ENCODE measurements around the gene FBRSL1.

Gene FBRSL1

GRCh38 chr12:132545955-132546354, 56.0 kb downstream of the FBRSL1 start:
- DNase-seq: no peak

- DNase-seq: no peak
Measured at GRCh38 chr12:132546647-132547046, 56.7 kb downstream of the FBRSL1 start.

GRCh38 chr12:132547205-132547740, 57.3 kb downstream of the FBRSL1 start:
- no peak for DNase-seq

- no peak for DNase-seq
Measured at GRCh38 chr12:132548430-132549058, 58.6 kb downstream of the FBRSL1 start.

GRCh38 chr12:132549059-132549458, 59.1 kb downstream of the FBRSL1 start:
- no peak for DNase-seq

- no peak for DNase-seq
Measured at GRCh38 chr12:132550014-132550802, 60.3 kb downstream of the FBRSL1 start.

- DNase-seq: no peak
Measured at GRCh38 chr12:132550830-132551640, 61.1 kb downstream of the FBRSL1 start.

- no peak for DNase-seq
Measured at GRCh38 chr12:132551641-132552031, 61.7 kb downstream of the FBRSL1 start.

GRCh38 chr12:132554845-132555630, 65.1 kb downstream of the FBRSL1 start:
- no peak for DNase-seq

GRCh38 chr12:132555686-132556085, 65.7 kb downstream of the FBRSL1 start:
- no peak for DNase-seq

GRCh38 chr12:132556216-132556615, 66.3 kb downstream of the FBRSL1 start:
- DNase-seq: no peak

- DNase-seq: no peak
Measured at GRCh38 chr12:132556801-132557200, 66.8 kb downstream of the FBRSL1 start.

- no peak for DNase-seq
Measured at GRCh38 chr12:132557291-132558015, 67.5 kb downstream of the FBRSL1 start.

GRCh38 chr12:132558042-132558856, 68.3 kb downstream of the FBRSL1 start:
- no peak for DNase-seq

- no peak for DNase-seq
Measured at GRCh38 chr12:132558861-132559623, 69.1 kb downstream of the FBRSL1 start.

GRCh38 chr12:132559652-132560363, 69.9 kb downstream of the FBRSL1 start:
- DNase-seq: peak; percentile 68 to 79

- DNase-seq: peak in 1 of 2 experiments; percentile 42
Measured at GRCh38 chr12:132560364-132560613, 70.3 kb downstream of the FBRSL1 start.

- peak; percentile 90 to 91 for DNase-seq
Measured at GRCh38 chr12:132560614-132561426, 70.9 kb downstream of the FBRSL1 start.
